Activated CD8-positive, alpha-beta T cell treated with anti-CD3 and anti-CD28 coated beads for 36 hours (primary cell): ENCODE measurements around the gene EDN2. TPM values are rescaled to one million over a fixed set of nuclear protein-coding genes. Genes with fewer than 3 reads are reported as not detected.

Experiments
- ATAC-seq: fragments of 200-7000 bp; cut with Tn5 transposase; one replicate; pipeline ENCODE4 v1.10.0; 2021; ENCODE audit warnings: mild to moderate bottlenecking, moderate library complexity
- CTCF ChIA-PET: fragments of 350-600 bp; sonication (Branson Sonifier 250); formaldehyde crosslinking; loops from one replicate; lab custom pipeline; 2021; ENCODE audit warnings: antibody characterized with exemption; lab: Charles Lee
- POLR2A ChIA-PET: fragments of 350-600 bp; sonication (Branson Sonifier 250); formaldehyde crosslinking; loops from one replicate; lab custom pipeline; 2021; ENCODE audit warnings: antibody characterized with exemption; lab: Charles Lee
- DNase-seq: peaks from one replicate; pipeline ENCODE4 v3.0.0-alpha.2; 2020
- H3K27ac Mint-ChIP-seq: one replicate; pipeline ENCODE4 v1.8.0; 2021; ENCODE audit warnings: mild to moderate bottlenecking, mixed read lengths
- H3K27me3 Mint-ChIP-seq: one replicate; pipeline ENCODE4 v1.8.0; 2021; ENCODE audit warnings: mixed read lengths
- H3K36me3 Mint-ChIP-seq: one replicate; pipeline ENCODE4 v1.8.0; 2021; ENCODE audit warnings: low read depth, mixed read lengths
- H3K4me1 Mint-ChIP-seq: one replicate; pipeline ENCODE4 v1.8.0; 2021; ENCODE audit warnings: low read depth, mixed read lengths
- H3K4me3 Mint-ChIP-seq: one replicate; pipeline ENCODE4 v1.8.0; 2021; ENCODE audit warnings: mild to moderate bottlenecking, moderate library complexity, mixed read lengths
- H3K9me3 Mint-ChIP-seq: one replicate; pipeline ENCODE4 v1.8.0; 2021; ENCODE audit warnings: mixed read lengths
- CTCF ChIP-seq: fragments of 200-600 bp; IDR thresholded peaks from one replicate; pipeline ENCODE4 v1.8.0; 2022; ENCODE audit warnings: antibody characterized with exemption, mild to moderate bottlenecking
- intact Hi-C: fragments of 100-400 bp; cut with micrococcal nuclease; formaldehyde crosslinking; loops from one replicate; pipeline ENCODE4 v1.10.0; 2022
- total RNA-seq, 2 experiments: library from RNA; stranded (reverse); gene quantifications; one replicate each; pipeline ENCODE4 v1.2.3, GENCODE V29; 2021

The EDN2 gene
- total RNA-seq, 2 experiments from 2014 or later, result not detected

GRCh38 chr1:41517062-41517438, 32.6 kb upstream of the EDN2 start:
- DNase-seq, result no peak
- no peaks in the 10 kb centered on the region for H3K9me3 Mint-ChIP-seq
- ChIA-PET CTCF (interaction anchor here (1.1 to 1.6 kb wide), 5 partner anchors 9 to 295 kb away, joined by 4 to 6 read pairs (median 5); no protein-coding TSS in a partner anchor), POLR2A (interaction anchor here (1.6 kb wide), 1 partner anchor 9 kb away, joined by 5 read pairs; no protein-coding TSS in a partner anchor)
- H3K4me1 Mint-ChIP-seq, result peaks cover 4% of the 10 kb centered on the region
- ATAC-seq, result no peak
- H3K4me3 Mint-ChIP-seq, result no peak overlapping the region
- TF ChIP-seq CTCF, result no peak
- no peak overlapping the region for H3K27ac Mint-ChIP-seq
- peaks cover 28% of the 10 kb centered on the region for H3K36me3 Mint-ChIP-seq
- intact Hi-C loops, result no loop called here
- H3K27me3 Mint-ChIP-seq, result no peaks in the 10 kb centered on the region

GRCh38 chr1:41516168-41517061, 31.9 kb upstream of the EDN2 start:
- H3K9me3 Mint-ChIP-seq, result no peaks in the 10 kb centered on the region
- peaks cover 34% of the 10 kb centered on the region for H3K36me3 Mint-ChIP-seq
- intact Hi-C loops, result no loop called here
- H3K27ac Mint-ChIP-seq, result no peak overlapping the region
- no peak overlapping the region for H3K4me3 Mint-ChIP-seq
- H3K27me3 Mint-ChIP-seq, result no peaks in the 10 kb centered on the region
- POLR2A ChIA-PET, result interaction anchor here (1.6 kb wide), 1 partner anchor 9 kb away, joined by 5 read pairs; no protein-coding TSS in a partner anchor
- ATAC-seq, result peak; percentile 85
- DNase-seq, result peak; percentile 74
- H3K4me1 Mint-ChIP-seq, result peaks cover 4% of the 10 kb centered on the region
- CTCF ChIA-PET, result interaction anchor here (0.6 to 2.6 kb wide), 30 partner anchors 8 to 659 kb away, joined by 3 to 11 read pairs (median 4); no protein-coding TSS in a partner anchor
- peak; percentile 93 for TF ChIP-seq CTCF

- POLR2A ChIA-PET, result interaction anchor here (1.6 kb wide), 1 partner anchor 8 kb away, joined by 5 read pairs; no protein-coding TSS in a partner anchor
Measured at GRCh38 chr1:41515778-41516167, 31.3 kb upstream of the EDN2 start.

GRCh38 chr1:41515131-41515678, 30.7 kb upstream of the EDN2 start:
- no peaks in the 10 kb centered on the region for H3K9me3 Mint-ChIP-seq
- peaks cover 34% of the 10 kb centered on the region for H3K36me3 Mint-ChIP-seq
- TF ChIP-seq CTCF, result no peak
- H3K27me3 Mint-ChIP-seq, result no peaks in the 10 kb centered on the region
- ChIA-PET CTCF (interaction anchor here (0.9 to 2.6 kb wide), 16 partner anchors 10 to 658 kb away, joined by 3 to 11 read pairs (median 4); no protein-coding TSS in a partner anchor), POLR2A (no interaction called here)
- H3K27ac Mint-ChIP-seq, result no peak overlapping the region
- ATAC-seq (no peak), DNase-seq (no peak)
- peaks cover 4% of the 10 kb centered on the region for H3K4me1 Mint-ChIP-seq
- intact Hi-C loops, result no loop called here
- H3K4me3 Mint-ChIP-seq, result no peak overlapping the region

More at GRCh38 chr1:41515778-41516167, 31.3 kb upstream of the EDN2 start:
- ATAC-seq, result no peak
- peaks cover 4% of the 10 kb centered on the region for H3K4me1 Mint-ChIP-seq
- H3K27me3 Mint-ChIP-seq, result no peaks in the 10 kb centered on the region
- H3K36me3 Mint-ChIP-seq, result peaks cover 37% of the 10 kb centered on the region
- no peak overlapping the region for H3K27ac Mint-ChIP-seq
- no peak overlapping the region for H3K4me3 Mint-ChIP-seq
- H3K9me3 Mint-ChIP-seq, result no peaks in the 10 kb centered on the region
- TF ChIP-seq CTCF, result no peak
- CTCF ChIA-PET, result interaction anchor here (0.6 to 2.6 kb wide), 28 partner anchors 9 to 659 kb away, joined by 3 to 11 read pairs (median 4); no protein-coding TSS in a partner anchor
- DNase-seq, result no peak
- intact Hi-C loops, result no loop called here
